ENCODE data around the gene VWA3B. TPM values are rescaled to one million over a fixed set of nuclear protein-coding genes. Genes with fewer than 3 reads are reported as not detected.
"Not testable (repeated sequence)": the region's sequence is repeated elsewhere in the genome, so short reads cannot be mapped to it uniquely, and the experiment has no call there.

VWA3B gene
- total RNA-seq, 1 donor from 2014 or later: not detected

- H3K36me3 Mint-ChIP-seq (ENCODE audit: low read depth): no peaks in the 10 kb centered on the region
- peaks cover 5% of the 10 kb centered on the region for H3K9me3 Mint-ChIP-seq (ENCODE audit: low read depth)
- H3K4me1 Mint-ChIP-seq (ENCODE audit: low read depth): no peaks in the 10 kb centered on the region
- H3K27ac Mint-ChIP-seq (ENCODE audit: unreplicated experiment): no peak overlapping the region
- no peak for TF ChIP-seq CTCF (IDR thresholded peaks at IDR 0.05)
- no peak overlapping the region for H3K4me3 Mint-ChIP-seq (ENCODE audit: unreplicated experiment)
- no peak for DNase-seq (ENCODE audit: low spot score)
- H3K27me3 Mint-ChIP-seq (ENCODE audit: low read depth): peaks cover 16% of the 10 kb centered on the region
These were observed 55.3 kb downstream of the VWA3B start for GRCh38 chr2:98142106-98142791.

GRCh38 chr2:98145070-98145469 is 58.1 kb downstream of the VWA3B start:
- TF ChIP-seq CTCF (IDR thresholded peaks at IDR 0.05): no peak
- DNase-seq (ENCODE audit: low spot score): no peak
- Mint-ChIP-seq H3K27me3 (ENCODE audit: low read depth) (peaks cover 14% of the 10 kb centered on the region), H3K36me3 (ENCODE audit: low read depth) (no peaks in the 10 kb centered on the region), H3K4me1 (ENCODE audit: low read depth) (no peaks in the 10 kb centered on the region), H3K4me3 (ENCODE audit: unreplicated experiment) (no peak overlapping the region), H3K27ac (ENCODE audit: unreplicated experiment) (no peak overlapping the region), H3K9me3 (ENCODE audit: low read depth) (peaks cover 5% of the 10 kb centered on the region)

GRCh38 chr2:98147900-98148299 is 60.9 kb downstream of the VWA3B start:
- H3K4me1 Mint-ChIP-seq (ENCODE audit: low read depth); H3K9me3 Mint-ChIP-seq (ENCODE audit: low read depth); DNase-seq (ENCODE audit: low spot score); H3K36me3 Mint-ChIP-seq (ENCODE audit: low read depth); H3K27ac Mint-ChIP-seq (ENCODE audit: unreplicated experiment); H3K27me3 Mint-ChIP-seq (ENCODE audit: low read depth); H3K4me3 Mint-ChIP-seq (ENCODE audit: unreplicated experiment): not testable (repeated sequence)

GRCh38 chr2:98148595-98149332 is 61.8 kb downstream of the VWA3B start:
- Mint-ChIP-seq H3K4me3 (ENCODE audit: unreplicated experiment) (no peak overlapping the region), H3K27me3 (ENCODE audit: low read depth) (peaks cover 9% of the 10 kb centered on the region), H3K9me3 (ENCODE audit: low read depth) (peaks cover 5% of the 10 kb centered on the region), H3K36me3 (ENCODE audit: low read depth) (no peaks in the 10 kb centered on the region), H3K27ac (ENCODE audit: unreplicated experiment) (no peak overlapping the region), H3K4me1 (ENCODE audit: low read depth) (no peaks in the 10 kb centered on the region)
- TF ChIP-seq CTCF (IDR thresholded peaks at IDR 0.05): no peak
- no peak for DNase-seq (ENCODE audit: low spot score)

GRCh38 chr2:98149333-98149697 is 62.3 kb downstream of the VWA3B start:
- Mint-ChIP-seq H3K4me3 (ENCODE audit: unreplicated experiment) (no peak overlapping the region), H3K27ac (ENCODE audit: unreplicated experiment) (no peak overlapping the region), H3K9me3 (ENCODE audit: low read depth) (peaks cover 5% of the 10 kb centered on the region), H3K4me1 (ENCODE audit: low read depth) (no peaks in the 10 kb centered on the region), H3K36me3 (ENCODE audit: low read depth) (no peaks in the 10 kb centered on the region), H3K27me3 (ENCODE audit: low read depth) (peaks cover 13% of the 10 kb centered on the region)
- TF ChIP-seq CTCF (IDR thresholded peaks at IDR 0.05): no peak
- no peak for DNase-seq (ENCODE audit: low spot score)
